ENCODE data around the gene CEP57L1.

DNA sequence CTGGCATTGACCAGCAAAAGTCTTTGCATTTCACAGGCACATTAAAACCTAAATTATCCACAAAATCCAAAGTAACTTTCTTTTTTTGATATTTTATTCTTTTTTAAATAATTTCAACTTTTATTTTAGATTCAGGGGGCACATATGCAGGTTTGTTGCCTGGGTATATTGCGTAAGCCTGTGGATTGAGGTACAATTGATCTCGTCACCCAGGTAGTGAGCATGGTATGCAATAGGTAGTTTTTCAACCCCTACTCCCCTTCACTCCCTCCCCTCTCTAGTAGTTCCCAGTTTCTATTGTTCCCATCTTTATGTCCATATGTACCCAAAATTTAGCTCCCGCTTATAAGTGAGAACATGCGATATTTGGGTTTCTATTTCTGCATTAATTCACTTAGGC, 97.6 kb downstream of the CEP57L1 start:
- TF ChIP-seq, protein P1, sequence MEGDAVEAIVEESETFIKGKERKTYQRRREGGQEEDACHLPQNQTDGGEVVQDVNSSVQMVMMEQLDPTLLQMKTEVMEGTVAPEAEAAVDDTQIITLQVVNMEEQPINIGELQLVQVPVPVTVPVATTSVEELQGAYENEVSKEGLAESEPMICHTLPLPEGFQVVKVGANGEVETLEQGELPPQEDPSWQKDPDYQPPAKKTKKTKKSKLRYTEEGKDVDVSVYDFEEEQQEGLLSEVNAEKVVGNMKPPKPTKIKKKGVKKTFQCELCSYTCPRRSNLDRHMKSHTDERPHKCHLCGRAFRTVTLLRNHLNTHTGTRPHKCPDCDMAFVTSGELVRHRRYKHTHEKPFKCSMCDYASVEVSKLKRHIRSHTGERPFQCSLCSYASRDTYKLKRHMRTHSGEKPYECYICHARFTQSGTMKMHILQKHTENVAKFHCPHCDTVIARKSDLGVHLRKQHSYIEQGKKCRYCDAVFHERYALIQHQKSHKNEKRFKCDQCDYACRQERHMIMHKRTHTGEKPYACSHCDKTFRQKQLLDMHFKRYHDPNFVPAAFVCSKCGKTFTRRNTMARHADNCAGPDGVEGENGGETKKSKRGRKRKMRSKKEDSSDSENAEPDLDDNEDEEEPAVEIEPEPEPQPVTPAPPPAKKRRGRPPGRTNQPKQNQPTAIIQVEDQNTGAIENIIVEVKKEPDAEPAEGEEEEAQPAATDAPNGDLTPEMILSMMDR (IDR thresholded peaks at IDR 0.05 in 2 of 3, conservative IDR thresholded peaks at IDR 0.05 in 1 of 3; ENCODE audit: borderline replicate concordance in 1 of 3, insufficient read depth in 1 of 3, low read depth in 2 of 3, low read length in 2 of 3): no peak
- TF ChIP-seq POLR2A (IDR thresholded peaks at IDR 0.05; ENCODE audit: borderline replicate concordance, extremely low read depth, insufficient read depth, insufficient read length) (no peak), SIN3A (IDR thresholded peaks at IDR 0.05; ENCODE audit: low read depth) (no peak), YY1 (IDR thresholded peaks at IDR 0.05; ENCODE audit: extremely low read depth, insufficient replicate concordance, low read depth, low read length) (no peak), EZH2phosphoT487 (IDR thresholded peaks at IDR 0.05; ENCODE audit: borderline replicate concordance) (no peak), CEBPB (IDR thresholded peaks at IDR 0.05; ENCODE audit: low read depth) (no peak), ZNF274 (IDR thresholded peaks at IDR 0.05; ENCODE audit: low read depth, low read length) (no peak)
- TF ChIP-seq, protein P2, sequence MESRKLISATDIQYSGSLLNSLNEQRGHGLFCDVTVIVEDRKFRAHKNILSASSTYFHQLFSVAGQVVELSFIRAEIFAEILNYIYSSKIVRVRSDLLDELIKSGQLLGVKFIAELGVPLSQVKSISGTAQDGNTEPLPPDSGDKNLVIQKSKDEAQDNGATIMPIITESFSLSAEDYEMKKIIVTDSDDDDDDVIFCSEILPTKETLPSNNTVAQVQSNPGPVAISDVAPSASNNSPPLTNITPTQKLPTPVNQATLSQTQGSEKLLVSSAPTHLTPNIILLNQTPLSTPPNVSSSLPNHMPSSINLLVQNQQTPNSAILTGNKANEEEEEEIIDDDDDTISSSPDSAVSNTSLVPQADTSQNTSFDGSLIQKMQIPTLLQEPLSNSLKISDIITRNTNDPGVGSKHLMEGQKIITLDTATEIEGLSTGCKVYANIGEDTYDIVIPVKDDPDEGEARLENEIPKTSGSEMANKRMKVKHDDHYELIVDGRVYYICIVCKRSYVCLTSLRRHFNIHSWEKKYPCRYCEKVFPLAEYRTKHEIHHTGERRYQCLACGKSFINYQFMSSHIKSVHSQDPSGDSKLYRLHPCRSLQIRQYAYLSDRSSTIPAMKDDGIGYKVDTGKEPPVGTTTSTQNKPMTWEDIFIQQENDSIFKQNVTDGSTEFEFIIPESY (IDR thresholded peaks at IDR 0.05; ENCODE audit: extremely low read depth, insufficient replicate concordance, low read length): no peak

All from HCT116 (cell line).